Measurements from ENCODE around the gene GRIFIN.

Gene GRIFIN

GRCh38 chr7:2480070-2480408 is 3.8 kb upstream of the GRIFIN start:
- Histone ChIP-seq H3K4me1 (ENCODE audit: control insufficient read depth, low read length) (peaks cover 3% of the 10 kb centered on the region; the same call in 1 of the 2 replicates), H4K20me1 (ENCODE audit: control insufficient read depth, insufficient read depth, low read depth, low read length) (no peaks in the 10 kb centered on the region; the same call in 1 of the 2 replicates), H3K27ac (ENCODE audit: low read depth, low read length) (no peak overlapping the region), H3F3A (ENCODE audit: control insufficient read depth, insufficient read depth) (no peaks in the 10 kb centered on the region), H3K4me2 (ENCODE audit: low read length) (no peak overlapping the region), H3K79me2 (ENCODE audit: control insufficient read depth, low read length) (no peaks in the 10 kb centered on the region), H3K36me3 (ENCODE audit: control insufficient read depth, low read length) (no peaks in the 10 kb centered on the region), H3K9me3 (ENCODE audit: control insufficient read depth, insufficient read depth, low read length) (no peaks in the 10 kb centered on the region), H3K9me2 (replicated peaks; ENCODE audit: control insufficient read depth, low read length) (no peaks in the 10 kb centered on the region), H3K4me3 (ENCODE audit: low read length) (no peak overlapping the region), H3K27me3 (ENCODE audit: control insufficient read depth, low read length) (no peaks in the 10 kb centered on the region)
- no peak for TF ChIP-seq CTCF (IDR thresholded peaks at IDR 0.05; ENCODE audit: low read depth, low read length, poor library complexity, severe bottlenecking)
- TF ChIP-seq EZH2phosphoT487 (IDR thresholded peaks at IDR 0.05; ENCODE audit: borderline replicate concordance, low read length), result no peak

GRCh38 chr7:2479276-2480069 is 3.3 kb upstream of the GRIFIN start:
- H3K79me2 ChIP-seq (ENCODE audit: control insufficient read depth, low read length), result no peaks in the 10 kb centered on the region
- no peak for TF ChIP-seq CTCF (IDR thresholded peaks at IDR 0.05; ENCODE audit: low read depth, low read length, poor library complexity, severe bottlenecking)
- H3F3A ChIP-seq (ENCODE audit: control insufficient read depth, insufficient read depth), result no peaks in the 10 kb centered on the region
- no peak overlapping the region for H3K4me3 ChIP-seq (ENCODE audit: low read length)
- H3K27me3 ChIP-seq (ENCODE audit: control insufficient read depth, low read length), result no peaks in the 10 kb centered on the region
- no peaks in the 10 kb centered on the region for H3K9me3 ChIP-seq (ENCODE audit: control insufficient read depth, insufficient read depth, low read length)
- H3K27ac ChIP-seq (ENCODE audit: low read depth, low read length), result no peak overlapping the region
- peaks cover 3% of the 10 kb centered on the region; the same call in 1 of the 2 replicates for H3K4me1 ChIP-seq (ENCODE audit: control insufficient read depth, low read length)
- no peaks in the 10 kb centered on the region for H3K9me2 ChIP-seq (replicated peaks; ENCODE audit: control insufficient read depth, low read length)
- H4K20me1 ChIP-seq (ENCODE audit: control insufficient read depth, insufficient read depth, low read depth, low read length), result no peaks in the 10 kb centered on the region; the same call in 1 of the 2 replicates
- no peaks in the 10 kb centered on the region for H3K36me3 ChIP-seq (ENCODE audit: control insufficient read depth, low read length)
- H3K4me2 ChIP-seq (ENCODE audit: low read length), result no peak overlapping the region

- TF ChIP-seq CTCF (IDR thresholded peaks at IDR 0.05; ENCODE audit: low read depth, low read length, poor library complexity, severe bottlenecking) (no peak), EZH2phosphoT487 (IDR thresholded peaks at IDR 0.05; ENCODE audit: borderline replicate concordance, low read length) (no peak)
- Histone ChIP-seq H3K9me2 (replicated peaks; ENCODE audit: control insufficient read depth, low read length) (no peaks in the 10 kb centered on the region), H3K79me2 (ENCODE audit: control insufficient read depth, low read length) (no peaks in the 10 kb centered on the region), H3K9me3 (ENCODE audit: control insufficient read depth, insufficient read depth, low read length) (no peaks in the 10 kb centered on the region), H3K36me3 (ENCODE audit: control insufficient read depth, low read length) (no peaks in the 10 kb centered on the region), H3K4me1 (ENCODE audit: control insufficient read depth, low read length) (peaks cover 3% of the 10 kb centered on the region; the same call in 1 of the 2 replicates), H3K4me2 (ENCODE audit: low read length) (no peak overlapping the region), H4K20me1 (ENCODE audit: control insufficient read depth, insufficient read depth, low read depth, low read length) (no peaks in the 10 kb centered on the region; the same call in 1 of the 2 replicates), H3K27ac (ENCODE audit: low read depth, low read length) (no peak overlapping the region), H3K4me3 (ENCODE audit: low read length) (no peak overlapping the region), H3K27me3 (ENCODE audit: control insufficient read depth, low read length) (no peaks in the 10 kb centered on the region), H3F3A (ENCODE audit: control insufficient read depth, insufficient read depth) (no peaks in the 10 kb centered on the region)
Measured at GRCh38 chr7:2478800-2479199, 2.6 kb upstream of the GRIFIN start.
